ENCODE measurements around the gene ACACA.
A peak's percentile ranks its signal among the peaks of the same experiment; 100 is the strongest.
"Not testable (repeated sequence)": the region's sequence is repeated elsewhere in the genome, so short reads cannot be mapped to it uniquely, and the experiment has no call there.

The ACACA gene

GRCh38 chr17:37083456-37083855, 323.2 kb downstream of the ACACA start:
- TF ChIP-seq Cebpa-rat (IDR thresholded peaks at IDR 0.05) = no peak

GRCh38 chr17:37082985-37083384, 323.7 kb downstream of the ACACA start:
- no peaks in the 10 kb centered on the region for H4K20me1 ChIP-seq
- TF ChIP-seq Cebpa-rat (IDR thresholded peaks at IDR 0.05) = no peak
- H3K36me3 ChIP-seq = peaks cover 31 to 47% (median 39%) of the 10 kb centered on the region in 11 experiments
- H3K4me2 ChIP-seq = 0 out of 22 replicates have a peak overlapping the region, but pooled peaks of 1 of the 11 experiments have one; percentile 70
- H3K27me3 ChIP-seq = no peaks in the 10 kb centered on the region
- no peak overlapping the region for H3K9ac ChIP-seq
- peaks cover 0 to 24% (median 21%) of the 10 kb centered on the region in 10 experiments; a peak in 16 of 20 replicates for H3K4me1 ChIP-seq
- no peak overlapping the region for H3K4me3 ChIP-seq
- peaks cover 0 to 16% (median 7%) of the 10 kb centered on the region in 11 experiments; a peak in 7 of 22 replicates for H3K9me3 ChIP-seq (replicated peaks in 1 of 11)
- H3K27ac ChIP-seq = peak overlapping the region in 4 of 11 experiments; percentile 22 to 49 (median 34); a peak in 2 of 22 replicates

More at GRCh38 chr17:37083456-37083855, 323.2 kb downstream of the ACACA start:
- Histone ChIP-seq H4K20me1 (no peaks in the 10 kb centered on the region), H3K4me1 (peaks cover 3 to 28% (median 26%) of the 10 kb centered on the region in 10 experiments), H3K9me3 (replicated peaks in 1 of 11) (peaks cover 0 to 16% (median 7%) of the 10 kb centered on the region in 11 experiments; a peak in 7 of 22 replicates), H3K4me3 (no peak overlapping the region), H3K4me2 (no peak overlapping the region), H3K27ac (peak overlapping the region in 4 of 11 experiments; percentile 2 to 49 (median 34); a peak in 3 of 22 replicates), H3K36me3 (peaks cover 31 to 52% (median 44%) of the 10 kb centered on the region in 11 experiments), H3K27me3 (no peaks in the 10 kb centered on the region), H3K9ac (no peak overlapping the region)

GRCh38 chr17:37082311-37082860, 324.2 kb downstream of the ACACA start:
- Histone ChIP-seq H3K4me3 (no peak overlapping the region), H3K4me2 (peak overlapping the region in 9 of 11 experiments; percentile 12 to 70 (median 60); a peak in 10 of 22 replicates), H3K27me3 (no peaks in the 10 kb centered on the region), H3K36me3 (peaks cover 25 to 41% (median 33%) of the 10 kb centered on the region in 11 experiments), H3K9ac (no peak overlapping the region), H3K9me3 (replicated peaks in 1 of 11) (peaks cover 0 to 16% (median 7%) of the 10 kb centered on the region in 11 experiments; a peak in 7 of 22 replicates), H3K4me1 (peaks cover 0 to 23% (median 18%) of the 10 kb centered on the region in 10 experiments; a peak in 16 of 20 replicates), H4K20me1 (no peaks in the 10 kb centered on the region), H3K27ac (peak overlapping the region in 5 of 11 experiments; percentile 10 to 53 (median 39); a peak in 5 of 22 replicates)
- TF ChIP-seq Cebpa-rat (IDR thresholded peaks at IDR 0.05) = no peak

- Histone ChIP-seq H3K9ac (0 out of 22 replicates have a peak overlapping the region, but pooled peaks of 1 of the 11 experiments have one; percentile 8), H3K27me3 (no peaks in the 10 kb centered on the region), H3K4me2 (peak overlapping the region in 9 of 11 experiments; percentile 12 to 70 (median 60); a peak in 16 of 22 replicates), H3K4me3 (no peak overlapping the region), H3K4me1 (peaks cover 0 to 23% (median 18%) of the 10 kb centered on the region in 10 experiments; a peak in 16 of 20 replicates), H3K36me3 (peaks cover 14 to 30% (median 22%) of the 10 kb centered on the region in 11 experiments), H4K20me1 (no peaks in the 10 kb centered on the region), H3K9me3 (replicated peaks in 1 of 11) (peaks cover 0 to 16% (median 7%) of the 10 kb centered on the region in 11 experiments; a peak in 7 of 22 replicates), H3K27ac (peak overlapping the region in 8 of 11 experiments; percentile 8 to 58 (median 38); a peak in 10 of 22 replicates)
- TF ChIP-seq Cebpa-rat (IDR thresholded peaks at IDR 0.05) = no peak
Observed at GRCh38 chr17:37081287-37081686, 325.3 kb downstream of the ACACA start.

GRCh38 chr17:37079735-37080134, 326.9 kb downstream of the ACACA start:
- Histone ChIP-seq H3K36me3 (peaks cover 0 to 15% (median 7%) of the 10 kb centered on the region in 11 experiments; a peak in 19 of 22 replicates), H3K9ac (no peak overlapping the region), H3K4me2 (no peak overlapping the region), H3K4me3 (no peak overlapping the region), H3K9me3 (replicated peaks in 1 of 11) (peaks cover 0 to 16% (median 7%) of the 10 kb centered on the region in 11 experiments; a peak in 7 of 22 replicates), H3K27ac (no peak overlapping the region), H3K4me1 (peaks cover 0 to 23% (median 18%) of the 10 kb centered on the region in 10 experiments; a peak in 16 of 20 replicates), H4K20me1 (no peaks in the 10 kb centered on the region), H3K27me3 (no peaks in the 10 kb centered on the region)
- peak in 1 of 11 experiments; percentile 51; a peak in 2 of 22 replicates for TF ChIP-seq Cebpa-rat (IDR thresholded peaks at IDR 0.05)

- Histone ChIP-seq H3K9ac (no peak overlapping the region), H3K4me3 (no peak overlapping the region)
- TF ChIP-seq Cebpa-rat (IDR thresholded peaks at IDR 0.05) = no peak
Observed at GRCh38 chr17:37079065-37079708, 327.4 kb downstream of the ACACA start.

GRCh38 chr17:37073464-37073863, 333.2 kb downstream of the ACACA start:
- not testable (repeated sequence) for H3K9me3 ChIP-seq (replicated peaks in 1 of 11); H3K27me3 ChIP-seq; H3K36me3 ChIP-seq; H3K4me2 ChIP-seq; H3K9ac ChIP-seq; H3K4me3 ChIP-seq; H4K20me1 ChIP-seq; H3K4me1 ChIP-seq; H3K27ac ChIP-seq

More at GRCh38 chr17:37079065-37079708, 327.4 kb downstream of the ACACA start:
- H3K9me3 ChIP-seq (replicated peaks in 1 of 11) = peaks cover 0 to 16% (median 7%) of the 10 kb centered on the region in 11 experiments; a peak in 7 of 22 replicates
- H3K4me1 ChIP-seq = peaks cover 0 to 23% (median 18%) of the 10 kb centered on the region in 10 experiments; a peak in 16 of 20 replicates
- H3K27ac ChIP-seq = no peak overlapping the region; a peak in 1 of 22 replicates
- H4K20me1 ChIP-seq = no peaks in the 10 kb centered on the region
- H3K27me3 ChIP-seq = no peaks in the 10 kb centered on the region
- no peak overlapping the region for H3K4me2 ChIP-seq
- H3K36me3 ChIP-seq = peaks cover 0 to 9% (median 1%) of the 10 kb centered on the region in 11 experiments; a peak in 10 of 22 replicates

GRCh38 chr17:37069087-37069486, 337.5 kb downstream of the ACACA start:
- H3K4me3 ChIP-seq = no peak overlapping the region
- no peak for TF ChIP-seq Cebpa-rat (IDR thresholded peaks at IDR 0.05)
- H3K27me3 ChIP-seq = no peaks in the 10 kb centered on the region
- H3K9me3 ChIP-seq (replicated peaks in 1 of 11) = 0 out of 22 replicates have a peak, but pooled peaks cover 0 to 5% (median 0%) of the 10 kb centered on the region in 11 experiments
- no peaks in the 10 kb centered on the region for H4K20me1 ChIP-seq
- peak overlapping the region in 5 of 11 experiments; percentile 54 to 72 (median 57); a peak in 8 of 22 replicates for H3K27ac ChIP-seq
- H3K36me3 ChIP-seq = no peaks in the 10 kb centered on the region
- H3K9ac ChIP-seq = 0 out of 22 replicates have a peak overlapping the region, but pooled peaks of 3 of the 11 experiments have one; percentile 8 to 67 (median 56)
- peaks cover 16 to 48% (median 36%) of the 10 kb centered on the region in 10 experiments for H3K4me1 ChIP-seq
- peak overlapping the region in 10 of 11 experiments; percentile 72 to 95 (median 81); a peak in 17 of 22 replicates for H3K4me2 ChIP-seq
